GM12878 (cell line): Measurements from ENCODE around the gene SKA3. TPM values are rescaled to one million over a fixed set of nuclear protein-coding genes. Genes with fewer than 3 reads are reported as not detected.

Source experiments
- ATAC-seq: fragments of 200-7000 bp; cut with Tn5 transposase; 3 replicates; pipeline ENCODE4 v1.9.1; 2020; ENCODE audit warnings: mild to moderate bottlenecking, moderate library complexity
- BruUV-seq: library from RNA; stranded (reverse); fragments of 400-500 nt; replicated peaks from 2 replicates; lab custom pipeline; 2021; lab: Mats Ljungman, UMichigan
- CTCF ChIA-PET: fragments of 300-600 bp; sonication (Branson Sonifier 250); formaldehyde crosslinking; extraction: SDS; loops from one replicate; lab custom pipeline; 2021; ENCODE audit warnings: inconsistent platforms; lab: Yijun Ruan, JAX
- POLR2A ChIA-PET: fragments of 350-600 bp; formaldehyde crosslinking; extraction: SDS; loops from one replicate; lab custom pipeline; 2021; ENCODE audit warnings: inconsistent platforms; lab: Charles Lee
- RAD21 ChIA-PET: fragments of 300-600 bp; sonication (Branson Sonifier 250); formaldehyde crosslinking; loops from one replicate; lab custom pipeline; 2023; ENCODE audit warnings: antibody characterized with exemption; ENCODE audit not compliant: unreplicated experiment; lab: Charles Lee
- SMC1A ChIA-PET: fragments of 300-600 bp; sonication (Branson Sonifier 250); formaldehyde crosslinking; loops from one replicate; lab custom pipeline; 2023; ENCODE audit not compliant: unreplicated experiment, uncharacterized antibody; lab: Charles Lee
- DNase-seq: peaks from one replicate; pipeline ENCODE4 v3.0.0-alpha.2; 2011; ENCODE audit warnings: low read depth, low spot score
- FAIRE-seq: peaks from 3 replicates; lab custom pipeline; 2011; peaks lifted over from hg19 to GRCh38; lab: Jason Lieb, UNC
- H2AFZ ChIP-seq: 2 replicates; pipeline ENCODE4 v1.6.0; 2011; ENCODE audit warnings: low read depth, low read length, control low read depth; ENCODE audit not compliant: control insufficient read depth
- H3K27ac ChIP-seq: 2 replicates; pipeline ENCODE4 v1.5.1; 2011; ENCODE audit warnings: control low read depth; ENCODE audit not compliant: control insufficient read depth, insufficient read depth
- H3K27me3 ChIP-seq, 2 experiments: replicated peaks in 1 of 2; 2 replicates each; pipeline versions ENCODE4 v1.6.0 to v1.6.1; 2011; ENCODE audit warnings: low read length in 1 of 2; ENCODE audit not compliant: control insufficient read depth in 2 of 2, insufficient read depth in 2 of 2
- H3K36me3 ChIP-seq, 2 experiments: 2 replicates each; pipeline ENCODE4 v1.5.1; 2011; ENCODE audit warnings: low read length in 1 of 2; ENCODE audit not compliant: control insufficient read depth in 2 of 2, insufficient read depth in 2 of 2
- H3K4me1 ChIP-seq: 2 replicates; pipeline ENCODE4 v1.6.1; 2011; ENCODE audit warnings: mild to moderate bottlenecking, low read length, moderate library complexity, mixed read lengths; ENCODE audit not compliant: control insufficient read depth, insufficient read depth
- H3K4me2 ChIP-seq: 2 replicates; pipeline ENCODE4 v1.6.0; 2011; ENCODE audit warnings: control low read depth; ENCODE audit not compliant: control insufficient read depth, insufficient read depth
- H3K4me3 ChIP-seq: fragments of 200-600 bp; sonication (generic); 2 replicates; pipeline ENCODE4 v1.5.1; 2016
- H3K79me2 ChIP-seq: 2 replicates; pipeline ENCODE4 v1.6.0; 2011; ENCODE audit warnings: low read length; ENCODE audit not compliant: control insufficient read depth, insufficient read depth
- H3K9ac ChIP-seq: 2 replicates; pipeline ENCODE4 v1.8.0; 2011; ENCODE audit warnings: low read length, control low read depth, mixed read lengths; ENCODE audit not compliant: control insufficient read depth, insufficient read depth
- H3K9me3 ChIP-seq: replicated peaks from 3 replicates; pipeline ENCODE4 v1.5.1; 2011; ENCODE audit warnings: mild to moderate bottlenecking, low read length; ENCODE audit not compliant: control insufficient read depth, insufficient read depth
- H4K20me1 ChIP-seq: 2 replicates; pipeline ENCODE4 v1.6.0; 2011; ENCODE audit not compliant: control insufficient read depth, insufficient read depth
- FOXM1 ChIP-seq: IDR thresholded peaks from 2 replicates; pipeline ENCODE4 v1.6.1; 2012; ENCODE audit warnings: low read depth, mild to moderate bottlenecking, inconsistent platforms, low read length, moderate library complexity
- MTA3 ChIP-seq: IDR thresholded peaks from 2 replicates; pipeline ENCODE4 v1.6.1; 2012; ENCODE audit warnings: low read length, inconsistent platforms, borderline replicate concordance
- MYB ChIP-seq: fragments of 150-350 bp; IDR thresholded peaks from 2 replicates; pipeline ENCODE4 v1.6.1; 2014; ENCODE audit warnings: mild to moderate bottlenecking, low read depth, low read length, borderline replicate concordance
- NFIC ChIP-seq: IDR thresholded peaks from 2 replicates; pipeline ENCODE4 v1.6.1; 2012; ENCODE audit warnings: low read depth, mild to moderate bottlenecking, inconsistent platforms, low read length, moderate library complexity
- WRNIP1 ChIP-seq: IDR thresholded peaks from 2 replicates; pipeline ENCODE4 v1.6.1; 2011; ENCODE audit warnings: low read depth, low read length, improper control_type of control experiment, borderline replicate concordance
- WGBS: methylation state at CpG from one replicate; pipeline ENCODE4 v1.1.6; 2016; ENCODE audit warnings: low lambda C conversion rate; ENCODE audit not compliant: insufficient replicate concordance, insufficient coverage; ENCODE audit errors: missing lambda C conversion rate; 5-methylcytosine and 5-hydroxymethylcytosine counted together
- in situ Hi-C: fragments of 300-500 bp; cut with MboI; formaldehyde crosslinking; loops from 9 replicates; pipeline ENCODE4 v1.14.3; 2018; ENCODE audit warnings: mixed read lengths
- intact Hi-C: fragments of 100-400 bp; cut with micrococcal nuclease; formaldehyde crosslinking; loops from one replicate; pipeline ENCODE4 v1.14.2; 2022; ENCODE audit not compliant: unreplicated experiment
- polyA plus RNA-seq, 11 experiments: library from polyadenylated mRNA; depleted of rRNA in 4 of 11; unstranded in 6 of 11; stranded (reverse) in 5 of 11; fragments of >200 nt; fragmentation: Nextera tagmentation in 4 of 11; fragmentation: Illumina TruSeq in 1 of 11; extraction: Ambion mirVana in 4 of 11; extraction: Trizol in 1 of 11; gene quantifications; 1 replicate in 1 of 11; 2 replicates in 10 of 11; pipeline versions ENCODE4 v1.2.1 to v1.2.3, GENCODE V29; 2011 to 2016; ENCODE audit warnings: inconsistent platforms in 2 of 11, missing spikeins in 2 of 11, low read depth in 1 of 11
- total RNA-seq, 4 experiments: library from RNA; depleted of rRNA in 3 of 4; stranded (reverse); fragments of >200 nt in 3 of 4; fragmentation: Illumina TruSeq in 1 of 4; extraction: Trizol in 1 of 4; gene quantifications; 2 replicates each; pipeline versions ENCODE4 v1.2.1 to v1.2.3, GENCODE V29; 2013 to 2021
- TF ChIP-seq, protein P1 (sequence below): fragments of 450-650 bp; IDR thresholded peaks from 2 replicates; pipeline ENCODE4 v1.6.1; 2017; ENCODE audit warnings: mild to moderate bottlenecking, moderate library complexity
- TF ChIP-seq, protein P2 (sequence below): fragments of 450-650 bp; formaldehyde crosslinking; IDR thresholded peaks from 2 replicates; pipeline ENCODE4 v1.4.0; 2020; ENCODE audit warnings: mild to moderate bottlenecking, moderate library complexity
- TF ChIP-seq, protein P3 (sequence below): fragments of 450-650 bp; IDR thresholded peaks from 2 replicates; pipeline ENCODE4 v1.6.1; 2016; ENCODE audit warnings: mild to moderate bottlenecking

SKA3 gene
- total and polyA plus RNA-seq, 10 of the 15 experiments (the other 5 are each of a cell fraction or from before 2014, with no cell fraction given): 13.5 to 69.7 (median 26.3) TPM

DNA sequence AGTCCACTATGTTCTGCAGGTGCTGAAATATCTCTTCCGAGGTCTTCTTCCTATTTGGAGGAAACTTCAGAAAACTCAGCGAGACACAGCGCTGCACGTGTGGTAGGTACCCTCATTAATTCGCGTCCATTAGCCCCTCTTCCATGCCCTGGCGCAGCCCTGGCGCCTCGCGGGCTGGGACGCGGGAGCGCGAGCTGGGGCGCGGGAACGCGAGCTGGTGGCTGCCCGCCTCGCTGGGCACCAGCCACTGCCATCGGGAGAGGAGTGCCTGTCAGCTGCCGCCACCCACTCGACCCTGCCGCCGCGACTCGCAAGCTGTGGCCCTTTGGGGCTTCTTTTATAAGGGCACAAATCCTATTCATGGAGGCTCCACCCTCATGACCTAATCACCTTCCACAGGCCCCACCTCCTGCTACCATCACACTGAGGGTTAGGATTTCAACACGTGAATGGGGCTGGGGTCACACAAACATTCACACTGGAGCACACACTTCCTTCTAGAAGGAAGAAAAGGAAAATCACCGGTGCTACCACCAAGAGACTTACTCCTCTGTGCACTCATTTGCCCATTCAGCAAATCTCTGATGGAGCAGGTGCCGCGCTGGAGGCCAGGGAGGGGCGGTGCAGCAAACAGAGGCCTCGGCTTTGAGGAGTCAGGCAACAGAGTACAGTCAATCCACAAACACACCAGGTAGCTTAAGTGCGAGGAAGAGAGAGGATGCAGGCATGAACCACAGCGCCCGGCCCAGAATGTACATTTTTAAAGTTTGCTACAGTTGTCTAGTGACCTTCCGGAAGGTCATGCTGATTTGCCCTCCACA is 71.9 kb downstream of the SKA3 start:
- no TSS peak for BruUV-seq
- Histone ChIP-seq H3K36me3 (no peaks in the 10 kb centered on the region), H4K20me1 (no peaks in the 10 kb centered on the region), H3K27me3 (no peaks in the 10 kb centered on the region), H2AFZ (no peak overlapping the region), H3K4me1 (no peaks in the 10 kb centered on the region), H3K9ac (no peak overlapping the region), H3K79me2 (no peaks in the 10 kb centered on the region), H3K4me2 (no peak overlapping the region), H3K4me3 (no peak overlapping the region), H3K9me3 (no peaks in the 10 kb centered on the region), H3K27ac (no peak overlapping the region)
- FAIRE-seq: no peak
- 88% methylated on average over 37 of the region's 37 CpGs for WGBS
- intact Hi-C loops: no loop called here
- DNase-seq: no peak
- CTCF ChIA-PET: no interaction called here
- SMC1A ChIA-PET: no interaction called here
- in situ Hi-C loops: loop anchor here (25.0 kb wide), 1 partner anchor 1683 kb away; no protein-coding TSS in a partner anchor
- TF ChIP-seq WRNIP1 (no peak), FOXM1 (no peak), NFIC (no peak), MTA3 (no peak), MYB (no peak)
- TF ChIP-seq, protein P1, sequence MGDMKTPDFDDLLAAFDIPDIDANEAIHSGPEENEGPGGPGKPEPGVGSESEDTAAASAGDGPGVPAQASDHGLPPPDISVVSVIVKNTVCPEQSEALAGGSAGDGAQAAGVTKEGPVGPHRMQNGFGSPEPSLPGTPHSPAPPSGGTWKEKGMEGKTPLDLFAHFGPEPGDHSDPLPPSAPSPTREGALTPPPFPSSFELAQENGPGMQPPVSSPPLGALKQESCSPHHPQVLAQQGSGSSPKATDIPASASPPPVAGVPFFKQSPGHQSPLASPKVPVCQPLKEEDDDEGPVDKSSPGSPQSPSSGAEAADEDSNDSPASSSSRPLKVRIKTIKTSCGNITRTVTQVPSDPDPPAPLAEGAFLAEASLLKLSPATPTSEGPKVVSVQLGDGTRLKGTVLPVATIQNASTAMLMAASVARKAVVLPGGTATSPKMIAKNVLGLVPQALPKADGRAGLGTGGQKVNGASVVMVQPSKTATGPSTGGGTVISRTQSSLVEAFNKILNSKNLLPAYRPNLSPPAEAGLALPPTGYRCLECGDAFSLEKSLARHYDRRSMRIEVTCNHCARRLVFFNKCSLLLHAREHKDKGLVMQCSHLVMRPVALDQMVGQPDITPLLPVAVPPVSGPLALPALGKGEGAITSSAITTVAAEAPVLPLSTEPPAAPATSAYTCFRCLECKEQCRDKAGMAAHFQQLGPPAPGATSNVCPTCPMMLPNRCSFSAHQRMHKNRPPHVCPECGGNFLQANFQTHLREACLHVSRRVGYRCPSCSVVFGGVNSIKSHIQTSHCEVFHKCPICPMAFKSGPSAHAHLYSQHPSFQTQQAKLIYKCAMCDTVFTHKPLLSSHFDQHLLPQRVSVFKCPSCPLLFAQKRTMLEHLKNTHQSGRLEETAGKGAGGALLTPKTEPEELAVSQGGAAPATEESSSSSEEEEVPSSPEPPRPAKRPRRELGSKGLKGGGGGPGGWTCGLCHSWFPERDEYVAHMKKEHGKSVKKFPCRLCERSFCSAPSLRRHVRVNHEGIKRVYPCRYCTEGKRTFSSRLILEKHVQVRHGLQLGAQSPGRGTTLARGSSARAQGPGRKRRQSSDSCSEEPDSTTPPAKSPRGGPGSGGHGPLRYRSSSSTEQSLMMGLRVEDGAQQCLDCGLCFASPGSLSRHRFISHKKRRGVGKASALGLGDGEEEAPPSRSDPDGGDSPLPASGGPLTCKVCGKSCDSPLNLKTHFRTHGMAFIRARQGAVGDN: no peak
- TF ChIP-seq, protein P2, sequence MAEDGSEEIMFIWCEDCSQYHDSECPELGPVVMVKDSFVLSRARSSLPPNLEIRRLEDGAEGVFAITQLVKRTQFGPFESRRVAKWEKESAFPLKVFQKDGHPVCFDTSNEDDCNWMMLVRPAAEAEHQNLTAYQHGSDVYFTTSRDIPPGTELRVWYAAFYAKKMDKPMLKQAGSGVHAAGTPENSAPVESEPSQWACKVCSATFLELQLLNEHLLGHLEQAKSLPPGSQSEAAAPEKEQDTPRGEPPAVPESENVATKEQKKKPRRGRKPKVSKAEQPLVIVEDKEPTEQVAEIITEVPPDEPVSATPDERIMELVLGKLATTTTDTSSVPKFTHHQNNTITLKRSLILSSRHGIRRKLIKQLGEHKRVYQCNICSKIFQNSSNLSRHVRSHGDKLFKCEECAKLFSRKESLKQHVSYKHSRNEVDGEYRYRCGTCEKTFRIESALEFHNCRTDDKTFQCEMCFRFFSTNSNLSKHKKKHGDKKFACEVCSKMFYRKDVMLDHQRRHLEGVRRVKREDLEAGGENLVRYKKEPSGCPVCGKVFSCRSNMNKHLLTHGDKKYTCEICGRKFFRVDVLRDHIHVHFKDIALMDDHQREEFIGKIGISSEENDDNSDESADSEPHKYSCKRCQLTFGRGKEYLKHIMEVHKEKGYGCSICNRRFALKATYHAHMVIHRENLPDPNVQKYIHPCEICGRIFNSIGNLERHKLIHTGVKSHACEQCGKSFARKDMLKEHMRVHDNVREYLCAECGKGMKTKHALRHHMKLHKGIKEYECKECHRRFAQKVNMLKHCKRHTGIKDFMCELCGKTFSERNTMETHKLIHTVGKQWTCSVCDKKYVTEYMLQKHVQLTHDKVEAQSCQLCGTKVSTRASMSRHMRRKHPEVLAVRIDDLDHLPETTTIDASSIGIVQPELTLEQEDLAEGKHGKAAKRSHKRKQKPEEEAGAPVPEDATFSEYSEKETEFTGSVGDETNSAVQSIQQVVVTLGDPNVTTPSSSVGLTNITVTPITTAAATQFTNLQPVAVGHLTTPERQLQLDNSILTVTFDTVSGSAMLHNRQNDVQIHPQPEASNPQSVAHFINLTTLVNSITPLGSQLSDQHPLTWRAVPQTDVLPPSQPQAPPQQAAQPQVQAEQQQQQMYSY: no peak
- TF ChIP-seq, protein P3, sequence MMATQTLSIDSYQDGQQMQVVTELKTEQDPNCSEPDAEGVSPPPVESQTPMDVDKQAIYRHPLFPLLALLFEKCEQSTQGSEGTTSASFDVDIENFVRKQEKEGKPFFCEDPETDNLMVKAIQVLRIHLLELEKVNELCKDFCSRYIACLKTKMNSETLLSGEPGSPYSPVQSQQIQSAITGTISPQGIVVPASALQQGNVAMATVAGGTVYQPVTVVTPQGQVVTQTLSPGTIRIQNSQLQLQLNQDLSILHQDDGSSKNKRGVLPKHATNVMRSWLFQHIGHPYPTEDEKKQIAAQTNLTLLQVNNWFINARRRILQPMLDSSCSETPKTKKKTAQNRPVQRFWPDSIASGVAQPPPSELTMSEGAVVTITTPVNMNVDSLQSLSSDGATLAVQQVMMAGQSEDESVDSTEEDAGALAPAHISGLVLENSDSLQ: no peak
- RAD21 ChIA-PET: no interaction called here
- POLR2A ChIA-PET: no interaction called here
- no peak for ATAC-seq
